Measurements from ENCODE around the gene HIPK2.
"Not testable (repeated sequence)": the region's sequence is repeated elsewhere in the genome, so short reads cannot be mapped to it uniquely, and the experiment has no call there.

HIPK2 gene

GRCh38 chr7:139611556-139611955 is 166.2 kb downstream of the HIPK2 start:
- DNase-seq = not testable (repeated sequence)

- no peak for DNase-seq
Measured at GRCh38 chr7:139610595-139610994, 167.2 kb downstream of the HIPK2 start.

- no peak for DNase-seq
Measured at GRCh38 chr7:139603896-139604295, 173.9 kb downstream of the HIPK2 start.

GRCh38 chr7:139603282-139603681 is 174.5 kb downstream of the HIPK2 start:
- no peak for DNase-seq

- peak; percentile 46 for DNase-seq
Measured at GRCh38 chr7:139602143-139602722, 175.6 kb downstream of the HIPK2 start.

DNA sequence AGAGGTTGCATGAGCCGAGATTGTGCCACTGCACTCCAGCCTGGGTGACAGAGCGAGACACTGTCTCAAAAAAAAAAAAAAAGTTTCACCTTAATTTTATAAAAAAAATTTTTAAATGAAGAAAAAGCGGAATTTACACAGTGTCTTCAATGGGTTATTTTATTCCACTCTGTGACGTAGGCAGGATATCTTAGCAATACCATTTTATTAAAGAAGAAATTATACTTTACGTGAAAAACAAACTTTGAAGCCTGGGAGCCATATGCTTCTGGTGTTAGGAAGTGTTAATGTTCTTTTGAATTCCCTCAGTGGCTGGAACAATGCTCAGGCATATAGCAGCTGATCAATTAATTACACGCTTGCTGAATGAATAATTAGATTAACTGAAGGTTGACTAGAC is 176.6 kb downstream of the HIPK2 start:
- DNase-seq = no peak

DNA sequence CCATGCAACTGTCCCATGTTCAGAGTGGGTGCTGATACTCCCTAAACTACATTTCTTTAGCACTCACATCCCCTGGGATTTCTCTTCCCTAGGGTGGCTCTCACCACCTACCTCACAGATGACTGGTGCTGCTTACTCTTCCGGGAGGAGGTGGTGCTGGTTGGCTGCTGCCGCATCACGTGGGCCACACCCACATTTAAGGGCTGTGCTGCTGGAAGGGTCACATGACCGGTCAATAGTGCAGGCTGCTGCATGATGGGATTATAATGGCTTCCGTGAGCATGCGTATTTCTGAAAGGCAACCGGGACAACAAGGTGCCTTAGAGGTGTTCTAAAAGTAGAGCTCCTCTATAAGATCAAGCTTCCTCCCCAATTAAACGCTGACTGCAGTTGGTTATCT is 177.5 kb downstream of the HIPK2 start:
- DNase-seq = no peak

DNA sequence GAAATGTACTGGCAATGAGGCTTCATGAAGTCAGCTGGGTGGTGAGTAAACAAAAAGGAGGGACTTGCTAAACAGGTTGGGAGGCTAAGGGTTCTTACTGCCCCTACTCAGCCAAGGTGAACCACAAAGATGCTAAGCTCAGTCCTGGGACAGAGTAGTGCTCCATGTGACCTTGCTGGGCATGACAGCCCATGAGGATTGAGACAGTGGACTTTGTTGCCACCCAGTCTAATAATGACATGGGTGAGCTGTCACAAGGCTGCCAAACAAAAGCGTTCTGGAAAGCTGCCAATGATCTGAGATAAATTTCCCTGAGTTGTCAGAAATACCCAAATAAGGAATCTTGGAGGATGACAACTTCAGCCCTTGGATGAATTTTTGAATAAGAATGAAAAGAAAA is 179.2 kb downstream of the HIPK2 start:
- DNase-seq = no peak

GRCh38 chr7:139597028-139597427 is 180.8 kb downstream of the HIPK2 start:
- no peak for DNase-seq

GRCh38 chr7:139596626-139597025 is 181.2 kb downstream of the HIPK2 start:
- no peak for DNase-seq

DNA sequence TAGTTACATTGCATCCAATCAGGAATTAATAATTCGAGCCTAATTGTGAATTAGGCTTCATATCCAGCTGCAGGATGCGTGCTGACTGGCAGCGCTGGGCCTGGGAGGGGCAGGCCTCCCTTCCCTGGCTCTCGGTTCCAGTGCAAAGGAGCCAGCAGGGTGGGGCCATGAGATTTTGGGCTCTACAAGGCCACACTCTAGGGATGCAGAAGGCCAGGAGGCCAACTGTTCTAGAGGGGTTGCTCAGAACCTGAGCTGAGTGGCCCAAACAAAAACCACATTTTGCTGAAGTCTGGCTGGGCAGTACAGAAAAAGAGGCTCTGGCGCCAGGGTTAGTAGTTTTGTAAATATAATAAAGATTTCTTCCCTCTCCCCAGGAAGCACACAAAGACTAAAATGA is 182.0 kb downstream of the HIPK2 start:
- no peak for DNase-seq

DNA sequence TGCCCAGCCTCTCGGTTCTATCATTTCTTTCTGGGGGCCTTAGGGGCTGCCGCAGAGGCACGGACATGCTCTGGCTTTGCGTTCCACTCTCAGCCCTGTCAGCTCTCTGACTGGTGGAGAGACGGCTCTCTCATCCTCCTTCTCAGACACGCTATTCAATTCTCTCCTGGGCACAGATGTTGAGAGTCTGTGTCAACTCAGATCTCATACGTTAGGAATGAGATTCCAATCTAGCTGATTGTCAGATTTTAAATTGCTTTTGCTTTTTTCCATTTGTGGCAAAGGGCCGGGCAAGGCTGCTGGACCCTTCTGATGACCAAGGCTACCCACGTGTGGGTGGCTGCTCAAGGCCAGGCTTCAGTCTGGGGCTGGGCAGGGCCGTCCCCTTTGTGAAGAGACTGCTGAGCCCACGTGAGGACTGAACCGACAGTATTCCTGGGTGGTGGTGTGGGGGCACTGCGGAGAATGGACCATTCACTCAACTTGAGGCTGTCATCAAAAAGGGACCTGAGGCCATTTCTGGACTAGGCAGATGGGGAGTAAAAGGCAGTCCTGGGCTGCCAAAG is 182.8 kb downstream of the HIPK2 start:
- DNase-seq = no peak

DNA sequence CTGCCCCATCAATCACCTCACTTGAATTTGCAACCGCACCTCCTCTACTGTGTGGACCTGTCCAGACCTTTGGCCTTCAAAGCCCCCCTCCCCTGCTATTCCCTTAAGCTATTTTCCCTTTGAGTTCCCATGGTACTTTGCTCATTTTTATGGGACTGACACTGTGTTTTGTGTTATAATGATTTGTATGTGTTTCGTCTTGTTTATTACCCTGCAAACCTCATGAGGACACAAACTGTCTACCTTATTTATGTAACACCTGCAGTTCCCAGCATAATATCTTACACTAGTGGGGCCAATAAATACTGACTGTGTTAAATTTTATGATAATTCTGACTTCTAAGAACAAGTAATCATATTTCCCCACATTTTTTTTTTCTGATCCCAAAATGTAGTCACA is 183.7 kb downstream of the HIPK2 start:
- DNase-seq = no peak

GRCh38 chr7:139592801-139593461 is 184.9 kb downstream of the HIPK2 start:
- DNase-seq = no peak

GRCh38 chr7:139591550-139592195 is 186.1 kb downstream of the HIPK2 start:
- DNase-seq = no peak

DNA sequence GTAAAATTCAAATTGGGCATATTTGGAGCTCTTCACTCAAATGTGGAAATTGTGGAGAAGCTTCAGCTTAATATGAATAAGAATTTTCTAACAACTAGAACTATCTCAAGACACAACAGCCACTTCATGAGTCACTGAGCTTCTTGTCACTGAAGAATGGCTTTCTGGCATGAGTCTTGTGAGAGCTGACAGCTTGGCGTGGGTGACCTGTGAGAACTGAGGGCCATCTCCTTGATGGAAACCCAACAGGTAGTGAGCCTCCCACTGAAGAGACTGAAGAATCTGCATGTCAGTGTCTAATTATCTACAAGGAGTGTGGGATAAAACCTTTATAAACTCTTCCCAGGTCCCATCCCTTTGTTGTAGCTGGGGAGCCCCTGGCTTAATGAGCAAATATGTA is 188.3 kb downstream of the HIPK2 start:
- no peak for DNase-seq

- DNase-seq = peak; percentile 63
Measured at GRCh38 chr7:139588632-139589031, 189.2 kb downstream of the HIPK2 start.

DNA sequence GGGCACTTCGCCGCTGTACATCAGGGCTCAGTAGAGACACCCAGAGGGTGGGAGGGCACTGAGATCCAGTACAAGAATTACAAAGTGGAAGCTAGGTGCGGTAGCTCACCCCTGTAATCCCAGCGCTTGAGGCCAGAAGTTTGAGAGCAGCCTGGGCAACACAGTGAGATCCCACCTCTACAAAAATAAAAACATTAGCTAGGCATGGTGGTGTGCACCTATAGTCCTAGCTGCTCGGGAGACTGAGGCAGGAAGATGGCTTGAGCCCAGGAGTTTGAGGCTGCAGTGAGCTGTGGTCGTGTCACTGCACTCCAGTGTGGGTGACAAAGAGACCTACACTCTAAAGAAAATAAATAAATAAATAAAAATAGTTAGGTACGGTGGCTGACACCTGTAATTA is 190.3 kb downstream of the HIPK2 start:
- no peak for DNase-seq

GRCh38 chr7:139586286-139586685 is 191.5 kb downstream of the HIPK2 start:
- DNase-seq = no peak

DNA sequence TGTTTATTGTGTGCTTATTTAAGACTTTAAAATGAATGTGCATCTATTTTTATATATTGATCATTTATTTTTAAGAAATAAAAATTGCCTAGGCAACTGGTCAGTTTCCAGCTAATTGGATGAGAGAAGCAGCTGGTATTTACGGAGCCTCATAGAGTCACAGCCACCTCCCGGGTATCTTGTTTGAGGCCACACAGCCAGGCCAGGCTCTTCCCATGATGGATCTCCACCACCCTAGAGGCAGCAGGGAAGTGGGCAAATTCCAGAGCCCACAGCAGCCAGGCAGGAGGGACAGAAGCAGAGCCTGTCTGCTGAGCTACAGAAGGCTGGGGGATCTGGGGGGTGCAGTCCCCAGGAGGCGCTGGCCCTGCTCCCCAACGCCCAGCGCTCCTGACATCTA is 192.8 kb downstream of the HIPK2 start:
- no peak for DNase-seq

- no peak for DNase-seq
Measured at GRCh38 chr7:139583826-139584553, 193.8 kb downstream of the HIPK2 start.

- DNase-seq = no peak
Measured at GRCh38 chr7:139582671-139583155, 195.1 kb downstream of the HIPK2 start.

- DNase-seq = no peak
Measured at GRCh38 chr7:139582130-139582650, 195.6 kb downstream of the HIPK2 start.
